ENCODE measurements around the gene PPP4R2. TPM values are rescaled to one million over a fixed set of nuclear protein-coding genes. Genes with fewer than 3 reads are reported as not detected.

Gene PPP4R2
- total and polyA plus RNA-seq, 2 donors (not counting 1 experiment from before 2014, with no cell fraction given): 9.8 to 57.5 TPM

- ATAC-seq (ENCODE audit: low read depth) (no peak), DNase-seq (no peak)
- H3K4me3 Mint-ChIP-seq: no peak overlapping the region
- Histone ChIP-seq H3K36me3 (replicated peaks in 1 of 2; ENCODE audit: control extremely low read depth in 1 of 2, control insufficient read depth in 1 of 2, extremely low read depth in 1 of 2, insufficient read depth in 2 of 2, low read length in 1 of 2) (peaks cover 2 to 3% of the 10 kb centered on the region in 2 experiments), H3K9me3 (ENCODE audit: control extremely low read depth in 1 of 3, control insufficient read depth in 2 of 3, insufficient read depth in 1 of 3, low read length in 2 of 3) (no peaks in the 10 kb centered on the region), H3K79me2 (ENCODE audit: control insufficient read depth, insufficient read depth, low read length) (peaks cover 99% of the 10 kb centered on the region), H3K27ac (ENCODE audit: low read length in 2 of 2) (no peak overlapping the region), H3K4me2 (replicated peaks; ENCODE audit: low read depth, low read length, poor library complexity, severe bottlenecking) (no peak overlapping the region), H3K4me3 (ENCODE audit: control extremely low read depth in 1 of 5, extremely low read depth in 1 of 5, insufficient read depth in 1 of 5, low read depth in 2 of 5, low read length in 4 of 5) (no peak overlapping the region), H3K4me1 (ENCODE audit: control insufficient read depth in 2 of 2, insufficient read depth in 2 of 2, low read length in 2 of 2) (peaks cover 0 to 9% of the 10 kb centered on the region in 2 donors), H4K20me1 (ENCODE audit: control insufficient read depth, insufficient read depth, low read length, poor library complexity, severe bottlenecking) (peaks cover 85% of the 10 kb centered on the region), H3K27me3 (replicated peaks in 1 of 4; ENCODE audit: control extremely low read depth in 1 of 4, control insufficient read depth in 3 of 4, insufficient read depth in 4 of 4, low read length in 3 of 4) (no peaks in the 10 kb centered on the region), H3K9ac (ENCODE audit: low read length) (no peak overlapping the region), H2AFZ (ENCODE audit: insufficient read depth, low read depth, low read length, poor library complexity, severe bottlenecking) (no peak overlapping the region)
- CTCF ChIA-PET: no interaction called here
- POLR2A ChIA-PET: no interaction called here
- peaks cover 69% of the 10 kb centered on the region for H3K4me1 Mint-ChIP-seq
- no peaks in the 10 kb centered on the region for H3K9me3 Mint-ChIP-seq (ENCODE audit: insufficient read depth)
- H3K27ac Mint-ChIP-seq: no peak overlapping the region
- H3K27me3 Mint-ChIP-seq: no peaks in the 10 kb centered on the region
- intact Hi-C loops (cut with micrococcal nuclease): no loop called here
- no CpG with 5 or more reads among the region's 2 CpGs for WGBS (ENCODE audit: insufficient coverage)
- TF ChIP-seq EZH2 (IDR thresholded peaks at IDR 0.05; ENCODE audit: borderline replicate concordance, insufficient read depth, low read depth, low read length, poor library complexity, severe bottlenecking): no peak
Observed at GRCh38 chr3:73026760-73027113, 30.1 kb downstream of the PPP4R2 start.

- CTCF ChIA-PET: no interaction called here
Observed at GRCh38 chr3:73028803-73029202, 32.2 kb downstream of the PPP4R2 start.

More at GRCh38 chr3:73028803-73029202, 32.2 kb downstream of the PPP4R2 start:
- POLR2A ChIA-PET: no interaction called here
- Histone ChIP-seq H3K27me3 (replicated peaks in 1 of 4; ENCODE audit: control extremely low read depth in 1 of 4, control insufficient read depth in 3 of 4, insufficient read depth in 4 of 4, low read length in 3 of 4) (no peaks in the 10 kb centered on the region), H2AFZ (ENCODE audit: insufficient read depth, low read depth, low read length, poor library complexity, severe bottlenecking) (no peak overlapping the region), H3K9me3 (ENCODE audit: control extremely low read depth in 1 of 3, control insufficient read depth in 2 of 3, insufficient read depth in 1 of 3, low read length in 2 of 3) (no peaks in the 10 kb centered on the region), H3K4me3 (ENCODE audit: control extremely low read depth in 1 of 5, extremely low read depth in 1 of 5, insufficient read depth in 1 of 5, low read depth in 2 of 5, low read length in 4 of 5) (no peak overlapping the region), H3K9ac (ENCODE audit: low read length) (no peak overlapping the region), H3K4me2 (replicated peaks; ENCODE audit: low read depth, low read length, poor library complexity, severe bottlenecking) (no peak overlapping the region), H3K79me2 (ENCODE audit: control insufficient read depth, insufficient read depth, low read length) (peaks cover 98% of the 10 kb centered on the region), H3K36me3 (replicated peaks in 1 of 2; ENCODE audit: control extremely low read depth in 1 of 2, control insufficient read depth in 1 of 2, extremely low read depth in 1 of 2, insufficient read depth in 2 of 2, low read length in 1 of 2) (peaks cover 2 to 3% of the 10 kb centered on the region in 2 experiments), H4K20me1 (ENCODE audit: control insufficient read depth, insufficient read depth, low read length, poor library complexity, severe bottlenecking) (peaks cover 82% of the 10 kb centered on the region), H3K4me1 (ENCODE audit: control insufficient read depth in 2 of 2, insufficient read depth in 2 of 2, low read length in 2 of 2) (peaks cover 0 to 9% of the 10 kb centered on the region in 2 donors), H3K27ac (ENCODE audit: low read length in 2 of 2) (no peak overlapping the region)
- H3K27ac Mint-ChIP-seq: no peak overlapping the region
- ATAC-seq (ENCODE audit: low read depth): no peak
- DNase-seq: no peak
- intact Hi-C loops (cut with micrococcal nuclease): no loop called here
- H3K4me1 Mint-ChIP-seq: peaks cover 67% of the 10 kb centered on the region
- no peak for TF ChIP-seq EZH2 (IDR thresholded peaks at IDR 0.05; ENCODE audit: borderline replicate concordance, insufficient read depth, low read depth, low read length, poor library complexity, severe bottlenecking)
- no peak for TF ChIP-seq CTCF (IDR thresholded peaks at IDR 0.05)
- 78% methylated on average over 4 of the region's 4 CpGs for WGBS (ENCODE audit: insufficient coverage)
- no peaks in the 10 kb centered on the region for H3K27me3 Mint-ChIP-seq
- H3K9me3 Mint-ChIP-seq (ENCODE audit: insufficient read depth): no peaks in the 10 kb centered on the region
- H3K4me3 Mint-ChIP-seq: no peak overlapping the region
